Stimulated activated CD8-positive, alpha-beta memory T cell treated with anti-CD3 and anti-CD28 coated beads, Interleukin-2, amount 100 ng/mL, for 48 hours (primary cell): ENCODE data around the gene LLGL1.

Source experiments
- DNase-seq, 2 donors: peaks; one replicate each; pipeline ENCODE4 v3.0.0-alpha.2; 2020; ENCODE audit warnings: low read depth in 2 of 2

LLGL1 gene

DNA sequence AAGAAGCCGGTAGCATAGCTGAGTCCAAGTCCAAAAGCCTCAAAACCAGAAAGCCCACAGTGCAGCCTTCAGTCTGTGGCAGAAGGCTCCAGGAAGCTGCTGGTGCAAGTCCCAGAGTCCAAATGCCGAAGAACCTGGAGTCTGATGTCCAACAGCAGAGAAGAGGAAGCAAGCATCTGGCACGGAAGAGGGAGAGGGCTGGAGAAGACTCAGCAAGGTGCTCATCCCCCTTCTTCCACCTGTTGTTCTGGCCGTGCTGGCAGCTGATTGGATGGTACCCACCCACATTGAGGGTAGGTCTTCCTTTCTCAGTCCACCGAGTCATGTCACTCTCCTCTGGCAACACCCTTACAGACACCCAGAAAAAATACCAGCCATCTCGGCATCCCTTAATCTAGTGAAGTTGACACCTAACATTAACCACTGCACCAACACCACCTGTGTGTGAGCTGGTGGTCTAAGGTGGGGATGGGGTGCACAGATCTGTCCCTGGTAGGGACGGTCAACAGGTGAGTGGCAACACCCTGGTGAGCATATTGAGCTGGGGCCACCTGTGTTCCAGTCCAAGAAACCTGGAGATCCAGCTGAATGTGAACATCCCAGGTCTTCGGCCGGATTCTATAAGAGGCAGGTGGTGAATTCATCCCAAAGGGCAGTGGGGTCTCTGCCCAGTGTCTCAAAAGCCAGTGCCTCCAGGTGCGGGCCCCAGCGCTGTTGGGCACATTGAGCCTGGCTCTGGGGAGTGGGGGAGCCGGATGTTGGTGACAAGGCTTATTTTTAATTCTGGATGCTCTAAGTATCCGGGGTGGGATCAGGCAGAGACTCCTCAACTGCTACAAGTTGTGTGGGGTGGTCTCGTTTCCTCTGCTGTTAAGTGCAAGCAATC, 44.9 kb downstream of the LLGL1 start:
- no peak for DNase-seq

DNA sequence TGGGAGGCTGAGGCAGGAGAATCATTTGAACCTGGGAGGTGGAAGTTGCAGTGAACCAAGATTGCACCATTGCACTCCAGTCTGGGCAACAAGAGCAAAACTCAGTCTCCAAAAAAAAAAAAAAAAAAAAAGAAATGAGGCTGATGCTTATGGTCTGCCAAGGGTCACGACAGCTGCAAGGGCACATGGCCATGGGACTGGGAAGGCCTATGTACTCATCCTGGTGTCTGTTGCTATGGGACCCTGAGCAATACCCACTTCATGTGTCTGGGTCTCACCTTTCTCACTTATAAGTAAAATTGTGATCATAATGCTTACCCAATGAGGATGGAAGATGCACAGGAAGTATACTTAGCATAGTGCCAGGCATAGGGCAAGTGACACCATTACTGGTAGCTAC, 51.6 kb downstream of the LLGL1 start:
- no peak for DNase-seq

- DNase-seq = no peak
Observed at GRCh38 chr17:18278867-18279266, 53.4 kb downstream of the LLGL1 start.

- DNase-seq = no peak
Observed at GRCh38 chr17:18280249-18280648, 54.8 kb downstream of the LLGL1 start.

DNA sequence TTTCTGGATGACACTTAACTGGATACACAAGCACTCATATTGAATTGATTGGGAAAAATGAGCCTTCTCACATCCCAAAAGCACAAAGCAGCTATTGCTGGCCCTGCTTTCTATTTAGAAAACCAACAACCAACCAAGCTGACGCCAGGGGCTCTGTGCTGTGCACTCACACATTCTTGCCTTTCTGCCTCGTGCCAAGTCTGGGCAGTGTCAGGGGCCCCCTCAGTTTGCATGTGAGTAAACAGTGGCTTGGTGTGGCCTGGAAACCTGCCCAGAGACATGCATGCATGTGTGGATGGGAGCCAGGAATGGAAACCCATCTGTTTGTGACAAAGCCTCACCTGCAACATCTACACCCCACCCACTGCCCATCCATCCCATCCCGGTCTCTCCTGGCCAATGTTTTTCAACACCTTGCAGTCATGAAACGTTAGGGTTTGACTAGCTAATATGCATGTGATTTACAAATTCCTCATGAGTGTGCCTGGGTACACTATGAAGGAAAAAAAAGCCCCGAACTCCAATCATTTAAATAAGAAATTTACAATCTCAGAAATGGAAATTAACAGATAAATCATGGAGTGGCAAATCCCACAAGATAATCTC, 55.4 kb downstream of the LLGL1 start:
- no peak for DNase-seq

DNA sequence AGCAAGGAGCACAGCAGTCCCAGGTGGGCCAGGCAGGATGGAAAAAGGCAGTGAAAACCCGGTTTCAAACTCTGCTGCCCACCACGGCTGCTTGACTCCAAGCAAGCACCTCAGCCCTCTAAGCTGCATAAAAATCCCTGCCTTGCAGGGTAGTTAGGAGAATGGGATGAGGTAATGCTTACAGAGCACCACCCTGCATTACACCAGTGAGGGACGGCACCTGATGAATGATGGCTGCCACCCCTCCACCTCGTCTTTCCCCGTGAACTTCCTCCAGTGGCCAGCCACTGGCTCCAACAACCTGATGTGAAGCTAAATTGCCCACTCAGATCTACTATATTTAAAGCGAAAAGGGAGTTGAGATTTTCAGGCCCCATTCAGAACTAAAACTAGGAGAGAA, 56.4 kb downstream of the LLGL1 start:
- DNase-seq = no peak

- DNase-seq = no peak
Observed at GRCh38 chr17:18285296-18285695, 59.9 kb downstream of the LLGL1 start.

GRCh38 chr17:18291718-18292540, 66.5 kb downstream of the LLGL1 start:
- no peak for DNase-seq
